Measurements from ENCODE around the gene EME2.
A peak's percentile ranks its signal among the peaks of the same experiment; 100 is the strongest.

EME2 gene, protein sequence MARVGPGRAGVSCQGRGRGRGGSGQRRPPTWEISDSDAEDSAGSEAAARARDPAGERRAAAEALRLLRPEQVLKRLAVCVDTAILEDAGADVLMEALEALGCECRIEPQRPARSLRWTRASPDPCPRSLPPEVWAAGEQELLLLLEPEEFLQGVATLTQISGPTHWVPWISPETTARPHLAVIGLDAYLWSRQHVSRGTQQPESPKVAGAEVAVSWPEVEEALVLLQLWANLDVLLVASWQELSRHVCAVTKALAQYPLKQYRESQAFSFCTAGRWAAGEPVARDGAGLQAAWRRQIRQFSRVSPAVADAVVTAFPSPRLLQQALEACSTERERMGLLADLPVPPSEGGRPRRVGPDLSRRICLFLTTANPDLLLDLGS

DNA sequence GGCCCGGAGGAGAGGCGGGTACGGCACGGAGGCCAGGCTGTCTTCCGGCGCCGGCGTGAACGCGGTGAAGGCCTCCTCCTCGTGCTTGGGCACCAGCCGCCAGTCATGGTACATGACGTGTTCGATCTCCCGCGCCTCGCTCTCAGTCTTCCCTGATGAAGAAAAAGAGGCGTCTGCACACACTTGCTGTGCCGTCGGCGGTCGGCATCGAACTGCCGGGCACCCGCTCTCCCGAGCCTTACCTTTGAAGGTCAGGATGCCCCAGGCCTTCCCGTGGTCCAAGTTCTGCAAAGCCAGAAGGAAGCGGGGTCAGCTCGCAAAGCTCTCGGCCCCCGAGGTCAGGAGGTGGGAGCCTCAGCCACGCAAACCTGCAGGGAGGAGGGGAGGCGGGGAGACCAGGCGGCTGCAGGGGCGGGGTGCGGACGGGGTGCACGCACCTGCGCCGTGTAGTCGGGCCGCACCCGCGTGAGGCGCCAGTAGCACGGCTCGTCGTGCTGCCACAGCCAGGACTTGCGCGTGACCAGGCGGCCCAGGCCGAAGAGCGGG lies at the start of gene EME2:
Gene EME2 (plus strand): TSS at position 449 of the 546 bp plus-strand sequence. CDS start 418 bp downstream, outside the sequence.
- no peak for DNase-seq

DNA sequence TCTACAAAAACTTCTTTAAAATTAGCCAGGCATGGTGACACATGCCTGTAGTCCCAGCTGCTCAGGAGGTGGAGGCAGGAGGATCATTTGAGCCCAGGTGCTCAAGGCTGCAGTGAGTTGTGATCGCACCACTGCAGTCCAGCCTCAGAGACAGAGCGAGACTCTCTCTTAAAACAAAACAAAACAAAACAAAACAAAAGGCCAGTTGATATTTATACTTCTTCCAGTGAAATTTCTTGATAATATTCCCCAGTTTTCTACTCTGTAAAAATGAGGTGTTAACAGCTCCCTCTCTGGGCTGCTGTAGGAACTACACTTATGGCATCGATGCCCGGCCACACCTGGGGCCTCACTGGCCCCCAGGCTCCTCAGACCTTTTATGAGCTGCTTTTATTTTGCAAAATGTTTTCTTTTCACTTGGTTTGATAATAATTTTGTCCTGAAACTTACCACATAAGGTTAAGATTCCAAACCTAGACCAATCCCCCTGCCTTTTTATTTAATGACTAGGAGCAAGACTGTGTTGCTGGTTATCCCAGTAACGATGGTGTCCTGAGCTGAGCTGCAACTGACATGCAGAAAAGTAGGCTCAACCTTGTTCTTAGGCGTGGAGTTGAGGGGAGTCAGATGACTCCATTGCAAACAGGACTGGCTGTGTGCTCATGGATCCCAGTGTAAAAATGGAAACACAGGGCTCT lies 49.0 kb upstream of the EME2 start:
- no peak for DNase-seq

DNA sequence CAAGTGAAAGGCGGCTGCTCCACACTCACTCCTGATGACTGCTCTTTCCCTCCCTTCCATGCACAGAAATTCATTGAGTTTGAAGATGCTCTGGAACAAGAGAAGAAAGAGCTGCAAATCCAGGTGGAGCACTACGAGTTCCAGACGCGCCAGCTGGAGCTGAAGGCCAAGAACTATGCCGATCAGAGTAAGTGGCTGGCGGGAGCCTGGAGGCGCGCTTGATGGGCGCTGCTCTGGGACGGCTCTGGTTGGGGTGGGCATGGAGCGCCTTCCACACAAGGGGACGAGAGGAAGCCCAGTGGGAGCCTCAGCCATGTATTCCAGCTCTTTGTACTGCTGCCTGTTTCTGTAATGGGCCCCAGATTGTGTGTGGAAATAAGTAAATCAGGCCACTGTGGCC lies 48.1 kb upstream of the EME2 start:
- no peak for DNase-seq

DNA sequence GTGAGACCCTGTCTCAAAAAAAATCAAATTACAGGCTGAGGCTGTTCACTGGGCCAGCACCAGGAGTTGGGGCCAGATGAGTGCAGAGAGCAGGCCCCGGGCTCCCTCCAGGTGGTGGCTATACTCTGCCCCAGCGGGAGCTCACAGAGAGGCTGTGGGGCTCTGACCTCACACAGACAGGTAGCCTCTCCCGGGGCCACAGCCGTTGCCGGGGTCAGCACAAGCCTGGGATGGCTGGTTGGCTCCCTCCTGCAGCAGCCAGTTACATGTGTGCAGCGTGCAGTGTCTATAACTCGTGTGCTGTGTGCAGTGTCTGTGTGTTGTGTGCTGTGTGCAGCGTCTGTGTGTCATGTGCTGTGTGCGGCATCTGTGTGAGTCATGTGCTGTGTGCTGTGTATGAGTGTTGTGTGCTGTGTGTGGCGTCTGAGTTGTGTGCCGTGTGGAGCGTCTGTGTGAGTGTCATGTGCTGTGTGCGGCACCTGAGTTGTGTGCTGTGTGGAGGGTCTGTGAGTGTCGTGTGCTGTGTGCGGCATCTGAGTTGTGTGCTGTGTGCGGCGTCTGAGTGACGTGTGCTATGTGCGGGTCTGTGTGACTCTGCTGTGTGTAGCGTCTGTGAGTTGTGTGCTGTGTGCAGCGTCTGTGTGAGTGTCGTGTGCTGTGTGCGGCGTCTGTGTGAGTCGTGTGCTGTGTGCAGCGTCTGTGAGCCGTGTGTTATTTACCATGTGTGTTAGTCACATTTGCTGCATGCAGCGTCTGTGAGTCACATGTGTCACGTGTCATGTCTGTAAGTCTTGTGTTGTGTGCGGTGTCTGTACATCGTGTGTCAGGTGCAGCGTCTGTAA lies 45.7 kb upstream of the EME2 start:
- DNase-seq = no peak

DNA sequence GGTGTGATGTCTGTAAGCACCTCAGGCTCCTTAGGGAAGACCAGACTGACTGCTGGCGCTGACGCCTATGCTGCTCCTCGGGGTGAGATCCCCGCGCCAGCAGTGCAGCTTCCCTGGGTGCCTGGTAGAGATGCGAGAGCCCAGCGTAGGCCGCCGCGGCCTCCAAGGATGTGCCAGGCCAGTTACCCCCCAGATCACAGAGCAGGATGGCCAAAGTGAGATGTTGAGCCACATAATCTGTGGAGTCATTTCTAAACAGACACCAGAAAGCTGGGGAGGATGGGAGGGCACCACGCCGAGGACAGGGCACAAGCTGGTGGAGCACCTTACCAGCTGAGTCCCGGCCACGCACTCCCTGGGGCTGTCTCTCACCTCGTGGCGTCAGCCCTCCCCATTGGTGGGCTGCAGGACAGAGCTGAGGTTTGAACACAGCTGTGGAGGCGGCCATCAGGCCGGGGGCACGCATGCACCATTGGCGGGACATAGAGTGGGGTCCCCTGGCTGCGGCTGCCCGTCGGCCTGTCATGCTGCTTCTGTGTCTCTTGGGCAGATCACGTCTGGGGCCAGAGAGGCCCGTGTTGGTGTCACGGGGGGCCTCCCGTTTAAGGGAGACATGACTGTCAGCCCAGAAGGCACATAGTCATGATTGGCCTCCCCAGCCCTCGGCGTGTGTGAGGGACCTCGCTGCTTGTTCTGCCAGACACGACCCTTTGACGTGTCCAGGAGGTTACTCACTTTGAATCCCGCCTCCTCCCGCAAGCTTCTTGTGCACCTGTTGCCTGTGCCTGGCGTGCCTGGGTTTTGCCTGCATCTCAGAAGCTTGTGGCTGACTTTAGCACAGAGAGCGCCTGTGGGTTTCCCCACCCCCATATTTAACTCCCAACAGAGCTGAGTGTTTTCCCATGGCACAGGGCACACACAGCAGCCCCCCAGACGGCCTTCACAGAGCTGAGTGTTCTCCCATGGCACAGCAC lies 44.7 kb upstream of the EME2 start:
- DNase-seq = no peak

DNA sequence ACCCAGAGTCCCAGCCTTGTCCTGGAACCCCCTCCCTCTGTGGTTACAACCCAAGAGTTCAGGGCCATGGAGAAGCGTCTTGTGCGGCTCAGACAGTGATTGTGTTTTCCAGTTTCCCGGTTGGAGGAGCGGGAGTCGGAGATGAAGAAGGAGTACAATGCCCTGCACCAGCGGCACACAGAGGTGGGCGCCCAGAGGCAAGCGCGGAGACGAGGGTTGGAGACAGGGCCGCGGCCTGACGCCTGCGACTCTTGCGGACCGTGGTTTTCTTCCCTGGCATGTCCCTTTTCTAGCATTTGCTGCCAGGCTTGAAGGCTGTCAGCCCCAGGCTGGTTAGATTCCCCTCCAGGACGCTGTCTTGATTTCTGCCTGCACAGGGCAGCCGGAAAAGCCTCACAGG lies 43.6 kb upstream of the EME2 start:
- no peak for DNase-seq

DNA sequence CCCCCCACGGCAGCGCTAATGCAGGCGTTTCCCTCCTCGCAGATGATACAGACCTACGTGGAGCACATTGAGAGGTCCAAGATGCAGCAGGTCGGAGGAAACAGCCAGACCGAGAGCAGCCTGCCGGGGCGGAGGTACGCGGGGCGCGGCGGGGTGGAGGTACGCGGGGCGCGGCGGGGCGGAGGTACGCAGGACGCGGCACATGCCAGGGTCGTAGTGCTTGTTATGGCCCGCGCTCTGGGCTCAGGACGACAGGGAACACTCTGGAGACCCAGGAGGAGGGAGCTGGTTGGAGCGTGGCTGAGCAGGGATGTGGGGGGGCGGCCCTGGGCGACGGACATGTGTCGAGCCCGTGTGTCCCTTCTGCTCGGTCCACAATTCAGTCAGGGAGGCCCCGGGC lies 43.2 kb upstream of the EME2 start:
- no peak for DNase-seq

DNA sequence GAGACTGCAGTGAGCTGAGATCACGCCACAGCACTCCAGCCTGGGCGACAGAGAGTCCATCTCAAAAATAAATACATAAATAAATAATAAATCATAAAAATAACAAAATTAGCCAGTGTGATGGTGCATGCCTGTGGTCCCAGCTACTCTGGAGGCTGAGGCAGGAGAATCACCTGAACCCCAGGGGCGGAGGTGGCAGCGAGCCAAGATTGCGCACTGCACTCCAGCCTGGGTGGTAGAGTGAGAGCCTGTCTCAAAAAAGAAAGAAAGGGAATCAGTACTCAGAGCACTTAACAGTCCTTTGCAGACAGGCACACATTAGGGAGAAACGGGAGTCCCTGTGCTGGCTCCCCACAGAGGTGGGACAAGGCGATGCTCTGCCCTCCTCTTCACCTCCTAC lies 41.5 kb upstream of the EME2 start:
- DNase-seq = no peak

DNA sequence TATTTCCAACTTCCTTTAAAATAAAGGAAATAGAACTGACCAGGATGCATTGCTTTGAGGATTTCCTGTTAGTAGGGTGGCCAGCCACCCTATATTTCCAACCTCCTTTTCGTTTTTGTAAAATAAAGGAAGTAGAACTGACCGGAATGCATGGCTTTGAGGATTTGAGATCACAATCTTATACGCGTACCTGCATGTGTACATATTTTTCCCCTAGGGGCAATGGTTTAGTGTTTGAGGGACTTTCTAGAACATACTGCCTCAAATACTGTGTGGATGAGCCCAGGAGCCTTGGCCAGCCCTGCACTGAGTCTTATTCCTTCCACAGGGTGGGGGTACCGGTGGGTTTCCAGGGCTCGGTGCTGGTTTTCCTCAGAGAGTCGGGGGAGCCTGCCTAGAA lies 41.0 kb upstream of the EME2 start:
- no peak for DNase-seq

DNA sequence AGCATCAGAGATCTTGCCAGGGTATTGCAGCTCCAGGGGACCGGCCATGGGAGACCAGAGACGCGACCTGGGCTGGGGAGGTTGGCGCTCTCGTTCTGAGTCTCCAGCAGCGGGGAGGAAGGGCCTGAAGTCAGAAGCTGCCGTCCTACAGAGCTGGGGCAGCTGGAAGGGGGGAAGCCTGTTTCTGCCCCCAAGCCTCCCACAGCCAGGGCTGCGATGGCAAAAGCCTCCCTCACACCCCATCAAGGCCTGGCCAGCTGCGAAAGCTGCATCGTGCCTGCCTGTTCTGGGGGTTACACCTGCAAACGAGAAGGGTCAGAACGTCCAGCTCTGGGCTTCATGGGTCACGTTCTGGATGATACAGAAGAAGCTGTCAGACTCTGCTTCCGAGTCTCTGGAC lies 40.5 kb upstream of the EME2 start:
- DNase-seq = no peak

DNA sequence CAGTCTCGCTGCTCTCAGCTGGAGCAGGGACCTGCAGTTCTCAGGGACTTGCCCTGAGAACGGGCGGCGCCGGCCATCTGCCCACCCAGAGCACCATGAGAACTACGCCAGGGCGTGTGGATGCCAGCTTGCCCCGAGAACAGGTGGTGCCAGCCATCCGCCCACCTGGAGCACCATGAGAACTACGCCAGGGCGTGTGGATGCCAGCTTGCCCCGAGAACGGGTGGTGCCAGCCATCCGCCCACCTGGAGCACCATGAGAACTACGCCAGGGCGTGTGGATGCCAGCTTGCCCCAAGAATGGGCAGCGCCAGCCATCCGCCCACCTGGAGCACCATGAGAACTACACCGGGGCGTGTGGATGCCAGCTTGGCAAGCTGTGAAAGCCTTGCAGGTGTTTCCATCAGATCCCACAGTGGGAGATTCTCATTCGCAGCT lies 40.0 kb upstream of the EME2 start:
- peak; percentile 75 to 94 for DNase-seq

DNA sequence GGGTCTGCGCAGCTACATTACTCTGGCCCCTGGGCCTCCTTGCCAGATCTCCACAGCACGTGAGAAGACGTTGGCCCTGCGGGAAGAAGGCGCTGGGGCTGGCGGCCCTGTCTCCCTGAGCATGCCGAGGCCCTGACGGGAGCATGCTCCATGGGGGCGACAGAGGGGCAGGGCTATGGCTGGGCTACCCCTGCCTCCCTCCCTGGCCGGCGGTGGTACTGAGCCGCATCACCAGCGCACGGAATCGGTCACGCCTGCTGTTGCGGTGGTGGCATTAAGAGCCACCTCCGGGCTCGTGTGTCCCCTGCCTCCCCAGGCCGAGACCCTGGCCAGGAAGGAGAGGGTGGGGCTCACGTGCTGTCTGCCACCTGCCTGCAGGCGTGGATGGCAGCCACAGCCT lies 38.5 kb upstream of the EME2 start:
- no peak for DNase-seq

DNA sequence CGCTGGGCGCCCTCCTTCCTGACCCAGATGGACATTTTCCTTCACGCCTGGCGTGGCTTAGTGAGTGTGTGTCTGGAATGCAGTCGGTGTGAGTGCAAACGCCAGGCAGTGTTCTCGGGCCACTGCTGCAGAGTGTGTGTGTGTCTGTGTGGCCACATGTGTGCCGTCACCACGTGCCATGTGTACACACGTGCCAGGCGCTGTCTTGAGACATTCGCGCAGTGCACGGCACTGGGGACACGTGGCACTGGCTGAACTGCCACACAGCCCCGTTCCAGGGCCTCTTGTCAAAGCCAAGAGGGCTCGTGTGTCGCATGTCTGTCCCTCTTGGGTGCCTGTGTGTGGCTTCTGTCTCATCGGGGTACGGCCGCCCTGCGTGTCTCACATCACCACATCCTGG lies 37.8 kb upstream of the EME2 start:
- DNase-seq = no peak

DNA sequence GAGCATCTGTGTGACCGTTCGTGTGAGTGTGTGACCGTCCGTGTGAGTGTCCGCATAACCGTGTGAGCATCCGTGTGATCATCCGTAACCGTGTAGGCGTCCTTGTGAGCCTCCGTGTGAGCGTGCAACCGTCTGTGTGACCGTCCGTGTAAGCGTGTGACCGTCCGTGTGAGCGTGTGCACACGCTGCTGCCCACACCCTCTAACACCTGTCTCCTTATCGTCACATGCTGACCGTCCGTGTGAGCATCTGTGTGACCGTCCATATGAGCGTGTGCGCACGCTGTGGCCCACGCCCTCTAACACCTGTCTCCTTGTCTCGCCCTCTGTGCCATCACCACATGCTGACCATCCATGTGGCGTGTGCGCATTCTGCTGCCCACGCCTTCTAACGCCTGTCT lies 32.4 kb upstream of the EME2 start:
- DNase-seq = no peak

DNA sequence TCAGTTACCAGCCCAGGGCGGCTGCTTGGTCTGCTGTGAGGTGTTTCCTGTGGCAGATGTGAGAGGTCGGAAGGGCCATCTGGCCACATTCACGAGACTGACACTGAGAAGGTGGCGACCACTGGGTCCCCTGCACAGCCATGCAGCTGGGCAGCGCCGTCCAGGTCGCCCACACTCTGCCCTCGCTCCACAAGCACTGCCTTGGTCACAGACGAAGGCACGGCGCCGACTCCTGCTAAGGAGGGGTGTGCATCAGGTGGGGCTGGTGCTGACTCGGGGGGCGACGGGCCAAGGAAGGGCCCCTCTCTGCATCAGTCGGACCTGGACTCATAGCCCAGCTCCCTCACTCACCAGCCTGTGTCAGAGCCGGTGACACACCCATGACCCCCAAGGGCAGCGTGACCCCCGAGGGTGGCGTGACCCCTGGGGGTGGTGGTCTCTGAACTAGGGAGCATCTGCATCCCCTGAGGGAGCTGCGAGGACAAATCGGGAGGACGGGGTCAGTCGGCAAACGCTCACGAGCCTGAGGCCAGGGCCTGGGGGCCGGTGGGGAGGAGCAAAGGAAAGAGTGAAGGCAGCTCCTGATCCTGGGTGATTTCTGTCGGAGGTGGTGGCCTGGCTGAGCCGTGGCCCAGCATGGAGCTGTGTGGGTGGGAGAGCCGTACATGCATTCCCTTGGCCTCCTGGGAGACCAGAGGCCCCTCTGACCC lies 31.7 kb upstream of the EME2 start:
- no peak for DNase-seq

DNA sequence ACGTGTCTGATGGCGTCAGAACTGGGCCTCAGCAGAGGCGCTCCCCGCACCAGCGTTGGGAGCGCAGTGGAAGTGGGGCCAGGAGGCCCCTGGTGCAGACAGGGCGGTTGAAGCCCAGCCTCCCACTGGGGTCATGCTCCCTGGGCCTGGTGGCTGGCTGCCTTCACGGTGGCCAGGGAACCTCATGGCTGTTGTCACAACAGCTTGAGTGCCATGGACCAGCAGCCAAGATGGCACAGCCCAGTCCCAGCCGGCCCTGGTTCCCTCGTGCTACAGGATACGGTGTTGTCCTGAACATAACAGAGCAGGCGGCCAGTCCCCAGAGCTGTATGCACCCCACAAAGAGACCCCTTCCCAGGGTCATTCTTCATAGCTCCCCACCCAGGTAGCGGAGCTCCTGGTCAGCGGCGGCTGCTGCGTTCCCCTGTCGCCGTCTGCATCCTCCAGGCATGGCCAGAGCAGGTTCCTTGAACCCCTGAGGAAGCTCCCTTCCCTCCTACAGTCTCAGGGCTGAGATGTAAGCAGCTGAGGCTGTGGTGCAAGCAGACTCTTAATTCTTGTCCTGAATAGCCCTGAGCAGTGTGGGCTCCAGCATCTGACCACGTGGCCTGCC lies 31.0 kb upstream of the EME2 start:
- DNase-seq = peak in 1 of 2 experiments; percentile 13

DNA sequence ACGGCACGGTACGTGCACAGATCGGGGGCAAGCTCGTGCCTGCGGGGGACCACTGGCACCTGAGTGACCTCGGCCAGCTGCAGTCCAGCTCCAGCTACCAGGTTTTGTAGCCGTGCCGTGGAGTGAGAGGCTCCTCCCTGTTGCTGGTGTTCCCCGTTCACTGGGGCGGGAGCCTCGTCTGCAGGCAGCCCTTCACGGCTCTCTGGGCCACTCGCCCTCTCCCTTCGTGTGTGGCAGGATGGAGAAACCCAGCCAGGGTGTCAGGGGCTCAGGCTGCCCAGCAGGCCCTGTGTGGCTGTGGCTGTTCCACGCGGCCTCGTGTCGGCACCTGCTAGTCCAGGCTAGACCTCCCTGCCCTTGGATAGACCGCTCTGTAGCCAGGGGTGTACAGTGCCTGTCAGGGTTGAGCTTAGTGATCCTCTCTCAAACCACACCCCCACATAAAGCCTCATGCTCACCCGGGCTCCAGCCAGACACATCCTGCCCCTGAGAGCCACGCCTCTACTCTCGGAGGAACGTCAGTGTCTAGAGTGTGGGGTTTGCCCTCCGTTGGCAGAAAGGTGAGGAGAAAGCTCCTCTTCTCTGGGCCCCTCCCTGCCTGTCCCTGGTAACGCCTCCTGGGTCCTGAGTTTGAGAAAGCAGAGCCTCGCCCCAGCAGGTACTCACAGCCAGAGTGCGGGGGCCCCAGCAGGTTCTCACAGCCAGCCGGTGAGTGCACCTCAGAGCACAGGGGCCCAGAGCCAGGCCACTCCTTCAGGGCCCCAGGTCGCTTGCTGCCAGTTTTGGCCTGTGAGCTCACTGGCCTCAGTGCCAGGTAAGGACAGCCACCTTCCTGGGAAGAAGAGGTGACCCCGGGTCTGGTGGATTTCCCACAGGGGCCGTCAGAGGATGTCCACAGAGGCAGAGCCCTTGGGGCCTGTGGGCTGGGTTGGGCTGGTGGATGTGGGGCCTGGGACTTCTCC lies 29.0 kb upstream of the EME2 start:
- no peak for DNase-seq

DNA sequence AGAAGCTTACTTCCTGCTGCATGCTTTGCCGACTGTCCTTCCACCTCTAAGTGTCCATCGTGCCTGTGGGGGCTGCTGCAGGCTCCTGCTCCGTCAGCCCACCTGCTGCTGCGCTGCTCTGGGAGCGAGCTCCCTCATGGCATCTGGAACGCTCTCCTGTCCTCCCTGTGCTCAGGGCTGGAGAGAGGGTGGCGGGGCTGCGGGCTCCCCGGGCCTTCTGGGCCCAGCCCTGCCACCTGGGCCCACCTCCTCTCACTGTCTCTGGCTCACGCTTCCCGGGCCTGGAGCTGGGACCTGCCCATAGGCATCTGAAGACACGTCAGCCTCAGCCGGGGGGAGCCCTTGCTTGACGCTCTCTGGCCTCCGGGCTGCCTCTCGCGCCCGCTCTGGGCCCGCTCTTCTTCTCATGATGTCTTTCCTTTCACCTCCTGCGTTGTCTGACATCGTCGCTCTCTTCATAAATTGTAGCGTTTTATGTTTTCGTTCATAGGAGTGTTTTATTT lies 28.2 kb upstream of the EME2 start:
- no peak for DNase-seq

DNA sequence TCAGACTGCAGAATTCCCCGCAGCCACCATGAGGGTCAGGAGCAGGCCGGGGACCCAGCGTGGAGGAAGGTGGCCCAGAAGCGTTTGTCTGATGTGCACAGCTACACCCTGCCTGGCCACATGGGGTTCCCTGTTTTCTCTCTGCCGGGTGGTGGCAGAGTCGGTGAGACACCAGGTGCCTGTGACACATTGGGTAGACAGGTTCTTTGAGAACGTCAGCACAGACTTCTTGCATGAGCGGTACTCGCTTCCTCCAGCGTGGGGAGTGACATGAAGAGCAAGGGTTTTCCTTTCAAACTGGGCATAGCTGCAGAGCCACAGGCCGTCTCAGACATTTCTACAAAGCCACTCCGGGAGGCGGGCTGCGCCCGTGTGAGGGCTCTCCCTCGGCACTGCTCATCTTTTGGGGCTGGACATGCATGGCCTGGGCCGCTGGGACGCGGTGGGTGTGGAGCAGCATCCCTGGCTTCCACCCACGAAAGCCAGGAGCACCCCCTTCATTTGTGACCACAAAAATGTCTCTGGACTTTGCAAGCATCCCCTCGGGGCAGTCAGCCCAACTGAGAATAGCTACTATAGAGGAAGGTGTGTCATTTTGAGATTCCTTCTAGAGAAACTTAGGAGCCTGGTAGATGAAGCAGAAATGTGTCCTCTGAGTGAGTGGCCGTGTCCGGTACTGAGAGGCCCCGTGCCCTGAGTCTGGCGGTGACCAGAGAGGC lies 27.3 kb upstream of the EME2 start:
- no peak for DNase-seq

All from cerebellar nuclear complex (tissue), 1 donor.